GM12865 (cell line): ENCODE results near the gene ESF1.
"Not testable (repeated sequence)": the region's sequence is repeated elsewhere in the genome, so short reads cannot be mapped to it uniquely, and the experiment has no call there.

Experiments
- DNase-seq: peaks from one replicate; pipeline ENCODE4 v3.0.0; 2010; ENCODE audit warnings: low read depth
- H3K4me3 ChIP-seq: 2 replicates; pipeline ENCODE4 v1.5.1; 2011; ENCODE audit warnings: mild to moderate bottlenecking, low read depth, low read length, control low read depth
- CTCF ChIP-seq: IDR thresholded peaks from 2 replicates; pipeline ENCODE4 v1.5.1; 2011; ENCODE audit warnings: low read length, control low read depth, low read depth, inconsistent platforms; ENCODE audit not compliant: insufficient read depth; ENCODE audit errors: missing control alignments

Gene ESF1

GRCh38 chr20:13744352-13744751, 40.4 kb downstream of the ESF1 start:
- DNase-seq, result no peak
- no peak overlapping the region for H3K4me3 ChIP-seq
- TF ChIP-seq CTCF, result no peak

- no peak for TF ChIP-seq CTCF
- DNase-seq, result no peak
- no peak overlapping the region for H3K4me3 ChIP-seq
These were observed 42.8 kb downstream of the ESF1 start for GRCh38 chr20:13741879-13742278.

GRCh38 chr20:13739731-13740649, 44.7 kb downstream of the ESF1 start:
- no peak for DNase-seq
- no peak overlapping the region for H3K4me3 ChIP-seq
- no peak for TF ChIP-seq CTCF

- not testable (repeated sequence) for DNase-seq, H3K4me3 ChIP-seq
These were observed 46.5 kb downstream of the ESF1 start for GRCh38 chr20:13738187-13738586.

GRCh38 chr20:13736436-13737191, 48.1 kb downstream of the ESF1 start:
- no peak for DNase-seq
- H3K4me3 ChIP-seq, result no peak overlapping the region
- TF ChIP-seq CTCF, result no peak

GRCh38 chr20:13735826-13736225, 48.9 kb downstream of the ESF1 start:
- H3K4me3 ChIP-seq, result no peak overlapping the region
- DNase-seq, result no peak
- TF ChIP-seq CTCF, result no peak

GRCh38 chr20:13723011-13723410, 61.7 kb downstream of the ESF1 start:
- H3K4me3 ChIP-seq, result no peak overlapping the region
- DNase-seq, result no peak
- no peak for TF ChIP-seq CTCF
